Mammary epithelial cell (primary cell): ENCODE results near the gene CORO2B.
"Not testable (repeated sequence)": the region's sequence is repeated elsewhere in the genome, so short reads cannot be mapped to it uniquely, and the experiment has no call there.

ENCODE experiments used
- EZH2 ChIP-seq: IDR thresholded peaks from 2 replicates; pipeline ENCODE4 v1.6.1; 2012; ENCODE audit warnings: low read length, inconsistent platforms, borderline replicate concordance
- TF ChIP-seq, protein P1 (sequence below), 2 donors: IDR thresholded peaks in 1 of 2; conservative IDR thresholded peaks in 1 of 2; 2 replicates each; pipeline ENCODE4 v1.5.1; 2011 to 2012; ENCODE audit warnings: inconsistent platforms in 2 of 2, low read length in 2 of 2, mild to moderate bottlenecking in 2 of 2, control low read depth in 1 of 2, low read depth in 1 of 2; ENCODE audit not compliant: insufficient read depth in 1 of 2; ENCODE audit errors: extremely low read depth in 1 of 2

DNA sequence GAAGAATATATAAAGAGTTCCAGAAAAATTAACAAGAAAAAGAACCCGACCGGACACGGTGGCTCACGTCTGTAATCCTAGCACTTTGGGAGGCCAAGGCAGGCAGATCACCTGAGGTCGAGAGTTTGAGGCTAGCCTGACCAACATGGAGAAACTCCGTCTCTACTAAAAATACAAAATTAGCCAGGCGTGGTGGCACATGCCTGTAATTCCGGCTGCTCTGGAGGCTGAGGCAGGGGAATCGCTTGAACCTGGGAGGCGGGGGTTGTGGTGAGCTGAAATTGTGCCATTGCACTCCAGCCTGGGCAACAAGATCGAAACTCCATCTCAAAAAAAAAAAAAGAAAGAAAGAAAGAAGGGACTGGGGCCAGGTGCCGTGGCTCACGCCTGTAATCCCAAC lies 68.6 kb downstream of the CORO2B start:
- TF ChIP-seq, protein P1, sequence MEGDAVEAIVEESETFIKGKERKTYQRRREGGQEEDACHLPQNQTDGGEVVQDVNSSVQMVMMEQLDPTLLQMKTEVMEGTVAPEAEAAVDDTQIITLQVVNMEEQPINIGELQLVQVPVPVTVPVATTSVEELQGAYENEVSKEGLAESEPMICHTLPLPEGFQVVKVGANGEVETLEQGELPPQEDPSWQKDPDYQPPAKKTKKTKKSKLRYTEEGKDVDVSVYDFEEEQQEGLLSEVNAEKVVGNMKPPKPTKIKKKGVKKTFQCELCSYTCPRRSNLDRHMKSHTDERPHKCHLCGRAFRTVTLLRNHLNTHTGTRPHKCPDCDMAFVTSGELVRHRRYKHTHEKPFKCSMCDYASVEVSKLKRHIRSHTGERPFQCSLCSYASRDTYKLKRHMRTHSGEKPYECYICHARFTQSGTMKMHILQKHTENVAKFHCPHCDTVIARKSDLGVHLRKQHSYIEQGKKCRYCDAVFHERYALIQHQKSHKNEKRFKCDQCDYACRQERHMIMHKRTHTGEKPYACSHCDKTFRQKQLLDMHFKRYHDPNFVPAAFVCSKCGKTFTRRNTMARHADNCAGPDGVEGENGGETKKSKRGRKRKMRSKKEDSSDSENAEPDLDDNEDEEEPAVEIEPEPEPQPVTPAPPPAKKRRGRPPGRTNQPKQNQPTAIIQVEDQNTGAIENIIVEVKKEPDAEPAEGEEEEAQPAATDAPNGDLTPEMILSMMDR (conservative IDR thresholded peaks at IDR 0.05 in 1 of 2, IDR thresholded peaks at IDR 0.05 in 1 of 2; ENCODE audit: extremely low read depth in 1 of 2, insufficient read depth in 1 of 2, low read depth in 1 of 2, low read length in 2 of 2), result not testable (repeated sequence)
- not testable (repeated sequence) for TF ChIP-seq EZH2
